Measurements from ENCODE around the gene SLC26A1.

- TF ChIP-seq CTCF (IDR thresholded peaks at IDR 0.05), result no peak
- TF ChIP-seq POLR2A (IDR thresholded peaks at IDR 0.05), result no peak
- TF ChIP-seq EP300 (IDR thresholded peaks at IDR 0.05), result no peak
These were observed 18.5 kb downstream of the SLC26A1 start for GRCh38 chr4:974668-975067.

Data from tibial nerve (tissue), 4 donors.